A673 (cell line): ENCODE data around the gene KDM4B. TPM values are rescaled to one million over a fixed set of nuclear protein-coding genes. Genes with fewer than 3 reads are reported as not detected.

Experiments used
- BruUV-seq: library from RNA; stranded (reverse); fragments of 400-500 nt; replicated peaks from 2 replicates; lab custom pipeline; 2021; lab: Mats Ljungman, UMichigan
- CTCF ChIA-PET: fragments of 300-600 bp; sonication (Branson Sonifier 250); formaldehyde crosslinking; loops from one replicate; lab custom pipeline; 2022; ENCODE audit warnings: antibody characterized with exemption; lab: Charles Lee
- POLR2A ChIA-PET: fragments of 300-600 bp; sonication (Branson Sonifier 250); formaldehyde crosslinking; loops from one replicate; lab custom pipeline; 2022; ENCODE audit warnings: antibody characterized with exemption; ENCODE audit not compliant: low non-redundant PET; lab: Charles Lee
- DNase-seq: peaks from one replicate; pipeline ENCODE4 v3.0.0-alpha.2; 2015; ENCODE audit warnings: low spot score
- H3K27ac ChIP-seq: fragments of 200-600 bp; sonication (generic); 2 replicates; pipeline ENCODE4 v1.5.1; 2016; ENCODE audit warnings: mixed run types, low read depth, mild to moderate bottlenecking, mixed read lengths, antibody characterized with exemption, low read length; ENCODE audit not compliant: poor library complexity, severe bottlenecking
- H3K27me3 ChIP-seq: fragments of 200-600 bp; sonication (generic); replicated peaks from 2 replicates; pipeline ENCODE4 v1.6.1; 2017; ENCODE audit warnings: mixed run types, low read depth, mild to moderate bottlenecking, mixed read lengths, antibody characterized with exemption, low read length; ENCODE audit not compliant: insufficient read depth, poor library complexity
- H3K36me3 ChIP-seq: fragments of 200-600 bp; sonication (generic); 2 replicates; pipeline ENCODE4 v1.6.1; 2016; ENCODE audit warnings: mixed run types, mild to moderate bottlenecking, mixed read lengths, antibody characterized with exemption, low read length; ENCODE audit not compliant: insufficient read depth, poor library complexity, severe bottlenecking
- H3K4me1 ChIP-seq: fragments of 200-600 bp; sonication (generic); 2 replicates; pipeline ENCODE4 v1.6.1; 2017; ENCODE audit warnings: mixed run types, mild to moderate bottlenecking, mixed read lengths, antibody characterized with exemption, low read length; ENCODE audit not compliant: insufficient read depth, poor library complexity, severe bottlenecking
- H3K4me3 ChIP-seq: fragments of 200-600 bp; sonication (generic); 2 replicates; pipeline ENCODE4 v1.5.1; 2016; ENCODE audit warnings: low read depth, mixed run types, mild to moderate bottlenecking, mixed read lengths, low read length; ENCODE audit not compliant: poor library complexity, severe bottlenecking
- H3K9me3 ChIP-seq: fragments of 200-600 bp; sonication (generic); 2 replicates; pipeline ENCODE4 v1.6.1; 2016; ENCODE audit warnings: mixed run types, low read depth, mild to moderate bottlenecking, mixed read lengths, antibody characterized with exemption, low read length; ENCODE audit not compliant: poor library complexity, severe bottlenecking
- EZH2 ChIP-seq: fragments of 200-600 bp; sonication (generic); IDR thresholded peaks from 2 replicates; pipeline ENCODE4 v1.6.1; 2017; ENCODE audit warnings: borderline replicate concordance, low read depth, mild to moderate bottlenecking, mixed read lengths, antibody characterized with exemption, low read length; ENCODE audit not compliant: poor library complexity, severe bottlenecking
- intact Hi-C: fragments of 100-400 bp; cut with micrococcal nuclease; formaldehyde crosslinking; loops from one replicate; pipeline ENCODE4 v1.10.0; 2022; ENCODE audit not compliant: unreplicated experiment
- total RNA-seq: library from RNA; stranded (reverse); gene quantifications from 2 replicates; pipeline ENCODE4 v1.2.3, GENCODE V29; 2021
- TF ChIP-seq, protein P1 (sequence below): fragments of 300-800, 200-600 bp; sonication (generic); conservative IDR thresholded peaks from 2 replicates; pipeline ENCODE4 v1.5.1; 2017; ENCODE audit warnings: low read depth, mild to moderate bottlenecking, antibody characterized with exemption, low read length, moderate library complexity, mixed read lengths

The KDM4B gene
- total RNA-seq, 1 experiment from 2014 or later = 30.0 TPM

- BruUV-seq = no TSS peak
- no peaks in the 10 kb centered on the region for H3K9me3 ChIP-seq
- H3K27ac ChIP-seq = peak overlapping the region; percentile 23
- H3K36me3 ChIP-seq = peaks cover 17% of the 10 kb centered on the region
- ChIA-PET POLR2A (no interaction called here), CTCF (no interaction called here)
- intact Hi-C loops = no loop called here
- peaks cover 22% of the 10 kb centered on the region for H3K4me1 ChIP-seq
- no peak overlapping the region for H3K4me3 ChIP-seq
- H3K27me3 ChIP-seq = no peaks in the 10 kb centered on the region
- DNase-seq = no peak
- no peak for TF ChIP-seq EZH2
- TF ChIP-seq, protein P1, sequence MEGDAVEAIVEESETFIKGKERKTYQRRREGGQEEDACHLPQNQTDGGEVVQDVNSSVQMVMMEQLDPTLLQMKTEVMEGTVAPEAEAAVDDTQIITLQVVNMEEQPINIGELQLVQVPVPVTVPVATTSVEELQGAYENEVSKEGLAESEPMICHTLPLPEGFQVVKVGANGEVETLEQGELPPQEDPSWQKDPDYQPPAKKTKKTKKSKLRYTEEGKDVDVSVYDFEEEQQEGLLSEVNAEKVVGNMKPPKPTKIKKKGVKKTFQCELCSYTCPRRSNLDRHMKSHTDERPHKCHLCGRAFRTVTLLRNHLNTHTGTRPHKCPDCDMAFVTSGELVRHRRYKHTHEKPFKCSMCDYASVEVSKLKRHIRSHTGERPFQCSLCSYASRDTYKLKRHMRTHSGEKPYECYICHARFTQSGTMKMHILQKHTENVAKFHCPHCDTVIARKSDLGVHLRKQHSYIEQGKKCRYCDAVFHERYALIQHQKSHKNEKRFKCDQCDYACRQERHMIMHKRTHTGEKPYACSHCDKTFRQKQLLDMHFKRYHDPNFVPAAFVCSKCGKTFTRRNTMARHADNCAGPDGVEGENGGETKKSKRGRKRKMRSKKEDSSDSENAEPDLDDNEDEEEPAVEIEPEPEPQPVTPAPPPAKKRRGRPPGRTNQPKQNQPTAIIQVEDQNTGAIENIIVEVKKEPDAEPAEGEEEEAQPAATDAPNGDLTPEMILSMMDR = no peak
These were observed 164.1 kb downstream of the KDM4B start for GRCh38 chr19:5132698-5133651.

DNA sequence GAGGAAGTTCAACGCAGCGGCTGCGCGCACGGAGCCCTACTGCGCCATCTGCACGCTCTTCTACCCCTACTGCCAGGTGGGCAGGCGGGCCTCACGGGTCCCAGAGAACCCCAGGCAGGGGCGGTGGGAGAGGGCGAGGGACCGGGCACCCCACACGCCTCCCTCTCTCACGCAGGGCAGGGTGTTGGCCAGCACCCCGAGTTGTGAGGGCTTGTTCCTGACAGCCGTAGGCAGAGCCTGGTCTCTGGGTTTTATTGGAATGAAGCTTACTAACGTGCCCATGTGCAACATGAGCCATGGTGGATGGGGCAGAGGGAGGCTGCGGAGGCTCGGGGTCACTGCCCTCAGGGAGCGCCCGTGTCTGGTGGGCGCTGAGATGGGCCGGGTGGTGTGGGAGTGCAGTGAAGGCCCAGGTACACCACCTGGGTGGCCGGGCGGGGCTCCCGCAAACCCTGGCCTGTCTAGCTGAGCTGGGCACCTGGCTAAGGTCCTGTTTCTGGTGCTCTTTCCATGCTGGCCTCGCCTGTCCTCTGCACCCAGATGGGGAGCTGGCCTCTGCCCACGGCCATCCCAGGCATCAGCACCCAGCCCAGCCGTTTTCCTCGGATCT lies 165.2 kb downstream of the KDM4B start:
- Histone ChIP-seq H3K27me3 (no peaks in the 10 kb centered on the region), H3K36me3 (peaks cover 25% of the 10 kb centered on the region), H3K4me1 (peaks cover 13% of the 10 kb centered on the region), H3K27ac (no peak overlapping the region), H3K4me3 (no peak overlapping the region), H3K9me3 (no peaks in the 10 kb centered on the region)
- no peak for DNase-seq
- TF ChIP-seq EZH2 = no peak
- TF ChIP-seq, protein P1 = no peak
- ChIA-PET CTCF (no interaction called here), POLR2A (no interaction called here)
- BruUV-seq = no TSS peak
- intact Hi-C loops = no loop called here

GRCh38 chr19:5134691-5135090 lies 165.8 kb downstream of the KDM4B start:
- ChIA-PET POLR2A (no interaction called here), CTCF (no interaction called here)
- Histone ChIP-seq H3K4me3 (no peak overlapping the region), H3K27ac (peak overlapping the region; percentile 30), H3K4me1 (peaks cover 8% of the 10 kb centered on the region), H3K27me3 (no peaks in the 10 kb centered on the region), H3K9me3 (no peaks in the 10 kb centered on the region), H3K36me3 (peaks cover 25% of the 10 kb centered on the region)
- BruUV-seq = no TSS peak
- DNase-seq = no peak
- intact Hi-C loops = loop anchor here (5.0 kb wide), 1 partner anchor 87 kb away; no protein-coding TSS in a partner anchor
- TF ChIP-seq, protein P1 = no peak
- no peak for TF ChIP-seq EZH2
